HepG2 (cell line): ENCODE results near the gene PCDHB3. TPM values are rescaled to one million over a fixed set of nuclear protein-coding genes. Genes with fewer than 3 reads are reported as not detected.

Experiments
- polyA plus RNA-seq, 8 experiments: library from polyadenylated mRNA; depleted of rRNA in 3 of 8; stranded (reverse) in 7 of 8; unstranded in 1 of 8; fragments of >200 nt; fragmentation: Illumina TruSeq in 4 of 8; extraction: Trizol in 4 of 8; gene quantifications; 2 replicates each; pipeline versions ENCODE4 v1.2.1 to v1.2.3, GENCODE V29; 2011 to 2016; ENCODE audit warnings: low read depth in 4 of 8, missing spikeins in 1 of 8, mixed read lengths in 1 of 8; ENCODE audit not compliant: insufficient read depth in 1 of 8
- total RNA-seq, 5 experiments: library from RNA; depleted of rRNA; stranded (reverse); fragments of >200 nt; fragmentation: Illumina TruSeq; extraction: Trizol; gene quantifications; 2 replicates each; pipeline ENCODE4 v1.2.3, GENCODE V29; 2016; ENCODE audit warnings: low read depth in 1 of 5

PCDHB3 gene
- total and polyA plus RNA-seq, 2 of the 13 experiments (the other 11 are each of a cell fraction or from before 2014, with no cell fraction given) = 0.25 to 0.29 TPM

Other genes starting within 250 kb of the PCDHB3 start
- 0.02 TPM in 1 of 2 replicates, not detected in the other for gene PCDHA10, start 244.6 kb upstream of the PCDHB3 start, total RNA-seq (2016; rRNA removed; fragmentation: Illumina TruSeq; extraction: Trizol)
- 0.01 and 0.03 TPM in 2 replicates for gene PCDHA10, start 244.6 kb upstream of the PCDHB3 start, polyA plus RNA-seq (2011; rRNA removed)
- gene PCDHA11, start 231.5 kb upstream of the PCDHB3 start, total RNA-seq (2016; rRNA removed; fragmentation: Illumina TruSeq; extraction: Trizol) = 0.07 and 0.29 TPM in 2 replicates
- 0.05 TPM in 1 of 2 replicates, not detected in the other for gene PCDHA11, start 231.5 kb upstream of the PCDHB3 start, polyA plus RNA-seq (2011; rRNA removed)
- not detected in 2 replicates for gene PCDHA12, start 225.2 kb upstream of the PCDHB3 start, total RNA-seq (2016; rRNA removed; fragmentation: Illumina TruSeq; extraction: Trizol)
- 0.03 TPM in 1 of 2 replicates, not detected in the other for gene PCDHA12, start 225.2 kb upstream of the PCDHB3 start, polyA plus RNA-seq (2011; rRNA removed)
- 0.04 TPM in 1 of 2 replicates, not detected in the other for gene PCDHA13, start 218.3 kb upstream of the PCDHB3 start, total RNA-seq (2016; rRNA removed; fragmentation: Illumina TruSeq; extraction: Trizol)
- gene PCDHA13, start 218.3 kb upstream of the PCDHB3 start, polyA plus RNA-seq (2011; rRNA removed) = 0.03 TPM in 1 of 2 replicates, not detected in the other
- 0.04 TPM in 1 of 2 replicates, not detected in the other for gene PCDHAC1, start 174.2 kb upstream of the PCDHB3 start, total RNA-seq (2016; rRNA removed; fragmentation: Illumina TruSeq; extraction: Trizol)
- gene PCDHAC1, start 174.2 kb upstream of the PCDHB3 start, polyA plus RNA-seq (2011; rRNA removed) = 0.03 TPM in 1 of 2 replicates, not detected in the other
- gene PCDHAC2, start 134.0 kb upstream of the PCDHB3 start, total RNA-seq (2016; rRNA removed; fragmentation: Illumina TruSeq; extraction: Trizol) = not detected in 2 replicates
- gene PCDHAC2, start 134.0 kb upstream of the PCDHB3 start, polyA plus RNA-seq (2011; rRNA removed) = not detected in 2 replicates
- not detected in 2 replicates for gene PCDHB1, start 49.1 kb upstream of the PCDHB3 start, total RNA-seq (2016; rRNA removed; fragmentation: Illumina TruSeq; extraction: Trizol)
- not detected in 2 replicates for gene PCDHB1, start 49.1 kb upstream of the PCDHB3 start, polyA plus RNA-seq (2011; rRNA removed)
- gene PCDHB2, start 5.9 kb upstream of the PCDHB3 start, total RNA-seq (2016; rRNA removed; fragmentation: Illumina TruSeq; extraction: Trizol) = 3.6 and 7.1 TPM in 2 replicates
- gene PCDHB2, start 5.9 kb upstream of the PCDHB3 start, polyA plus RNA-seq (2011; rRNA removed) = 7.5 and 8.1 TPM in 2 replicates
- 0.13 TPM in 1 of 2 replicates, not detected in the other for gene PCDHB4, start 21.3 kb downstream of the PCDHB3 start, total RNA-seq (2016; rRNA removed; fragmentation: Illumina TruSeq; extraction: Trizol)
- 0.08 and 0.13 TPM in 2 replicates for gene PCDHB4, start 21.3 kb downstream of the PCDHB3 start, polyA plus RNA-seq (2011; rRNA removed)
- 0.07 TPM in 1 of 2 replicates, not detected in the other for gene PCDHB5, start 34.7 kb downstream of the PCDHB3 start, total RNA-seq (2016; rRNA removed; fragmentation: Illumina TruSeq; extraction: Trizol)
- 0.03 and 0.08 TPM in 2 replicates for gene PCDHB5, start 34.7 kb downstream of the PCDHB3 start, polyA plus RNA-seq (2011; rRNA removed)
- 0.04 TPM in 1 of 2 replicates, not detected in the other for gene PCDHB6, start 49.6 kb downstream of the PCDHB3 start, total RNA-seq (2016; rRNA removed; fragmentation: Illumina TruSeq; extraction: Trizol)
- 0.01 TPM in 1 of 2 replicates, not detected in the other for gene PCDHB6, start 49.6 kb downstream of the PCDHB3 start, polyA plus RNA-seq (2011; rRNA removed)
- gene PCDHB7, start 72.2 kb downstream of the PCDHB3 start, total RNA-seq (2016; rRNA removed; fragmentation: Illumina TruSeq; extraction: Trizol) = 0.02 TPM in 1 of 2 replicates, not detected in the other
- gene PCDHB7, start 72.2 kb downstream of the PCDHB3 start, polyA plus RNA-seq (2011; rRNA removed) = 0.03 TPM in 1 of 2 replicates, not detected in the other
- 0.34 and 0.82 TPM in 2 replicates for gene PCDHB8, start 77.3 kb downstream of the PCDHB3 start, total RNA-seq (2016; rRNA removed; fragmentation: Illumina TruSeq; extraction: Trizol)
- 0.26 and 0.33 TPM in 2 replicates for gene PCDHB8, start 77.3 kb downstream of the PCDHB3 start, polyA plus RNA-seq (2011; rRNA removed)
- gene PCDHB16, start 81.9 kb downstream of the PCDHB3 start, total RNA-seq (2016; rRNA removed; fragmentation: Illumina TruSeq; extraction: Trizol) = 0.41 and 0.60 TPM in 2 replicates
- gene PCDHB16, start 81.9 kb downstream of the PCDHB3 start, polyA plus RNA-seq (2011; rRNA removed) = 0.66 and 0.89 TPM in 2 replicates
- 0.18 TPM in 1 of 2 replicates, not detected in the other for gene PCDHB9, start 86.7 kb downstream of the PCDHB3 start, total RNA-seq (2016; rRNA removed; fragmentation: Illumina TruSeq; extraction: Trizol)
- 0.17 and 0.33 TPM in 2 replicates for gene PCDHB9, start 86.7 kb downstream of the PCDHB3 start, polyA plus RNA-seq (2011; rRNA removed)
- gene PCDHB10, start 91.9 kb downstream of the PCDHB3 start, total RNA-seq (2016; rRNA removed; fragmentation: Illumina TruSeq; extraction: Trizol) = not detected in 2 replicates
- 0.05 and 0.09 TPM in 2 replicates for gene PCDHB10, start 91.9 kb downstream of the PCDHB3 start, polyA plus RNA-seq (2011; rRNA removed)
- 0.07 TPM in 1 of 2 replicates, not detected in the other for gene PCDHB11, start 99.2 kb downstream of the PCDHB3 start, total RNA-seq (2016; rRNA removed; fragmentation: Illumina TruSeq; extraction: Trizol)
- gene PCDHB11, start 99.2 kb downstream of the PCDHB3 start, polyA plus RNA-seq (2011; rRNA removed) = not detected in 2 replicates
- 0.04 TPM in 1 of 2 replicates, not detected in the other for gene PCDHB12, start 108.2 kb downstream of the PCDHB3 start, total RNA-seq (2016; rRNA removed; fragmentation: Illumina TruSeq; extraction: Trizol)
- gene PCDHB12, start 108.2 kb downstream of the PCDHB3 start, polyA plus RNA-seq (2011; rRNA removed) = 0.03 TPM in 2 replicates
- 0.52 and 0.80 TPM in 2 replicates for gene PCDHB13, start 113.4 kb downstream of the PCDHB3 start, total RNA-seq (2016; rRNA removed; fragmentation: Illumina TruSeq; extraction: Trizol)
- gene PCDHB13, start 113.4 kb downstream of the PCDHB3 start, polyA plus RNA-seq (2011; rRNA removed) = 0.57 and 0.63 TPM in 2 replicates
- 0.32 and 0.40 TPM in 2 replicates for gene PCDHB14, start 122.9 kb downstream of the PCDHB3 start, total RNA-seq (2016; rRNA removed; fragmentation: Illumina TruSeq; extraction: Trizol)
- gene PCDHB14, start 122.9 kb downstream of the PCDHB3 start, polyA plus RNA-seq (2011; rRNA removed) = 0.37 and 0.73 TPM in 2 replicates
- 0.22 and 0.27 TPM in 2 replicates for gene PCDHB15, start 144.9 kb downstream of the PCDHB3 start, total RNA-seq (2016; rRNA removed; fragmentation: Illumina TruSeq; extraction: Trizol)
- 0.26 and 0.48 TPM in 2 replicates for gene PCDHB15, start 144.9 kb downstream of the PCDHB3 start, polyA plus RNA-seq (2011; rRNA removed)
- 0.13 TPM in 1 of 2 replicates, not detected in the other for gene SLC25A2, start 203.6 kb downstream of the PCDHB3 start, total RNA-seq (2016; rRNA removed; fragmentation: Illumina TruSeq; extraction: Trizol)
- not detected in 2 replicates for gene SLC25A2, start 203.6 kb downstream of the PCDHB3 start, polyA plus RNA-seq (2011; rRNA removed)
- 61.5 and 96.6 TPM in 2 replicates for gene TAF7, start 220.3 kb downstream of the PCDHB3 start, total RNA-seq (2016; rRNA removed; fragmentation: Illumina TruSeq; extraction: Trizol)
- 36.5 and 41.6 TPM in 2 replicates for gene TAF7, start 220.3 kb downstream of the PCDHB3 start, polyA plus RNA-seq (2011; rRNA removed)
- 0.04 and 0.31 TPM in 2 replicates for gene PCDHGA1, start 230.0 kb downstream of the PCDHB3 start, total RNA-seq (2016; rRNA removed; fragmentation: Illumina TruSeq; extraction: Trizol)
- gene PCDHGA1, start 230.0 kb downstream of the PCDHB3 start, polyA plus RNA-seq (2011; rRNA removed) = 0.40 TPM in 2 replicates
- 0.04 TPM in 1 of 2 replicates, not detected in the other for gene PCDHGA2, start 238.3 kb downstream of the PCDHB3 start, total RNA-seq (2016; rRNA removed; fragmentation: Illumina TruSeq; extraction: Trizol)
- gene PCDHGA2, start 238.3 kb downstream of the PCDHB3 start, polyA plus RNA-seq (2011; rRNA removed) = 0.09 and 0.11 TPM in 2 replicates
- not detected in 2 replicates for gene PCDHGA3, start 243.4 kb downstream of the PCDHB3 start, total RNA-seq (2016; rRNA removed; fragmentation: Illumina TruSeq; extraction: Trizol)
- 0.03 and 0.05 TPM in 2 replicates for gene PCDHGA3, start 243.4 kb downstream of the PCDHB3 start, polyA plus RNA-seq (2011; rRNA removed)
- gene PCDHGB1, start 249.6 kb downstream of the PCDHB3 start, total RNA-seq (2016; rRNA removed; fragmentation: Illumina TruSeq; extraction: Trizol) = 0.95 and 2.6 TPM in 2 replicates
- gene PCDHGB1, start 249.6 kb downstream of the PCDHB3 start, polyA plus RNA-seq (2011; rRNA removed) = 0.95 and 1.0 TPM in 2 replicates